Mesothelial cell of epicardium (in vitro differentiated cells): ENCODE results near the gene ABHD18. TPM values are rescaled to one million over a fixed set of nuclear protein-coding genes. Genes with fewer than 3 reads are reported as not detected.

ENCODE experiments used
- DNase-seq, 2 experiments: peaks; one replicate each; pipeline ENCODE4 v3.0.0; 2021; ENCODE audit warnings: low spot score in 2 of 2; ENCODE audit not compliant: unreplicated experiment in 2 of 2
- H3K27ac Mint-ChIP-seq: 2 replicates; pipeline ENCODE4 v1.8.0; 2021; ENCODE audit warnings: mixed read lengths
- H3K27me3 Mint-ChIP-seq: 2 replicates; pipeline ENCODE4 v1.8.0; 2021; ENCODE audit warnings: low read depth, mixed read lengths
- H3K36me3 Mint-ChIP-seq: 2 replicates; pipeline ENCODE4 v1.8.0; 2021; ENCODE audit warnings: mixed read lengths
- H3K4me1 Mint-ChIP-seq: 2 replicates; pipeline ENCODE4 v1.8.0; 2021; ENCODE audit warnings: mixed read lengths
- H3K4me3 Mint-ChIP-seq: 2 replicates; pipeline ENCODE4 v1.8.0; 2021; ENCODE audit warnings: mild to moderate bottlenecking, moderate library complexity, mixed read lengths
- H3K9me3 Mint-ChIP-seq: 2 replicates; pipeline ENCODE4 v1.8.0; 2021; ENCODE audit warnings: mixed read lengths
- CTCF ChIP-seq: fragments of 200-600 bp; sonication (generic); IDR thresholded peaks from one replicate; pipeline ENCODE4 v1.5.0; 2021; ENCODE audit warnings: antibody characterized with exemption; ENCODE audit not compliant: unreplicated experiment
- total RNA-seq: library from RNA; stranded (reverse); gene quantifications from 3 replicates; pipeline ENCODE4 v1.2.1, GENCODE V29; 2021

ABHD18 gene
- total RNA-seq, 1 donor from 2014 or later, result 17.7 TPM

- H3K36me3 Mint-ChIP-seq, result peaks cover 26% of the 10 kb centered on the region
Observed at GRCh38 chr4:128076464-128076863, 111.3 kb downstream of the ABHD18 start.

More at GRCh38 chr4:128076464-128076863, 111.3 kb downstream of the ABHD18 start:
- Mint-ChIP-seq H3K9me3 (no peaks in the 10 kb centered on the region), H3K4me3 (no peak overlapping the region), H3K27ac (no peak overlapping the region), H3K27me3 (no peaks in the 10 kb centered on the region), H3K4me1 (no peaks in the 10 kb centered on the region)
- no peak for DNase-seq
- TF ChIP-seq CTCF, result no peak

Other genes with a start within 250 kb of the ABHD18 start
- not detected in 3 replicates for gene SLC25A31, start 235.0 kb upstream of the ABHD18 start, total RNA-seq
- 4.3 to 5.2 TPM (median 4.6 TPM) in 3 replicates for gene HSPA4L, start 183.1 kb upstream of the ABHD18 start, total RNA-seq
- gene PLK4, start 84.5 kb upstream of the ABHD18 start, total RNA-seq, result 11.6 to 14.3 TPM (median 14.1 TPM) in 3 replicates
- gene MFSD8, start 233 bp upstream of the ABHD18 start, total RNA-seq, result 29.6 to 33.9 TPM (median 29.9 TPM) in 3 replicates
- 18.8 to 19.9 TPM (median 19.7 TPM) in 3 replicates for gene LARP1B, start 95.9 kb downstream of the ABHD18 start, total RNA-seq